ENCODE results near the gene ZNF565. TPM values are rescaled to one million over a fixed set of nuclear protein-coding genes. Genes with fewer than 3 reads are reported as not detected.

ZNF565 gene
- total and polyA plus RNA-seq, 10 of the 15 experiments (the other 5 are each of a cell fraction or from before 2014, with no cell fraction given), result 0.72 to 2.2 (median 1.8) TPM

DNA sequence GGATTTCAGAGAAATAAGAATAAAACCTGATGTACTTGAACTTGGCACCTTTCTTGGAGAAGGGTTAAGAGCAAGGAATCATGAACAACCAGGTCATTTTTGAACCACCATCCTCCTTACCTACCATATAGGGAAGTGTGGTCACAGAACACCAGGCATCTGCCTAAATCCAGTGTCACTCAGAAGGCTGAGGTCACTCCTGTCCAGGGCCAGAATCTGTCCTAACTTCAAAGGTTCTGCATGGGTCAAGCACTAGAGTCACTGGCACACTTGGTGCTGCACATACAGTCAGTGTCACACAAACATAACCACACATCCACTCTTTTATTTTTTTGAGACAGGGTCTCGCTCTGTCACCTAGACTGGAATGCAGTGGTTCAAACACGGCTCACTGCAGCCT is 1.6 kb downstream of the ZNF565 start (continued):
- no peak for TF ChIP-seq POU2F2 (IDR thresholded peaks at IDR 0.05; ENCODE audit: borderline replicate concordance, low read depth, low read length)
- TF ChIP-seq, protein P1, sequence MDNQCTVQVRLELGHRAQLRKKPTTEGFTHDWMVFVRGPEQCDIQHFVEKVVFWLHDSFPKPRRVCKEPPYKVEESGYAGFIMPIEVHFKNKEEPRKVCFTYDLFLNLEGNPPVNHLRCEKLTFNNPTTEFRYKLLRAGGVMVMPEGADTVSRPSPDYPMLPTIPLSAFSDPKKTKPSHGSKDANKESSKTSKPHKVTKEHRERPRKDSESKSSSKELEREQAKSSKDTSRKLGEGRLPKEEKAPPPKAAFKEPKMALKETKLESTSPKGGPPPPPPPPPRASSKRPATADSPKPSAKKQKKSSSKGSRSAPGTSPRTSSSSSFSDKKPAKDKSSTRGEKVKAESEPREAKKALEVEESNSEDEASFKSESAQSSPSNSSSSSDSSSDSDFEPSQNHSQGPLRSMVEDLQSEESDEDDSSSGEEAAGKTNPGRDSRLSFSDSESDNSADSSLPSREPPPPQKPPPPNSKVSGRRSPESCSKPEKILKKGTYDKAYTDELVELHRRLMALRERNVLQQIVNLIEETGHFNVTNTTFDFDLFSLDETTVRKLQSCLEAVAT (IDR thresholded peaks at IDR 0.05), result no peak

DNA sequence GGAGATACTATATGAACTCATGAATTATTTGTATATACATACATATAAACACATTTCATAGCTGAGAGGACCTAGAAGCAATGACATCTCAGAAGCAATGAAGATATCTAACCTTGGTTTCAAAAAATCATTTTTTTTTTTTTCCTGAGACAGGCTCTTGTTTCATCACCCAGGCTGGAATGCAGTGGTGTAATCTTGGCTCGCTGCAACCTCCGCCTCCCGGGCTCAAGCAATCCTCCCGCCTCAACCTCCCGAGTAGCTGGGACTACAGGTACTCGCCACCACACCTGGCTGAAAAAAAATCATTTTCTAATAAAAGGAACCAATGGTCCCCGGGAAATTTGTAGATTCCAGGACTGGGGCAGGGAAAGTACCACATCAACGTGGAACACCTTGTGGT is 4.0 kb downstream of the ZNF565 start:
- no peak for TF ChIP-seq TBL1XR1 (IDR thresholded peaks at IDR 0.05; ENCODE audit: low read depth, low read length)
- TF ChIP-seq SPI1 (IDR thresholded peaks at IDR 0.05; ENCODE audit: borderline replicate concordance, insufficient read depth, low read depth, low read length), result no peak
- no peak for TF ChIP-seq SREBF1 (IDR thresholded peaks at IDR 0.05; ENCODE audit: low read length)
- TF ChIP-seq PAX5 (IDR thresholded peaks at IDR 0.05; ENCODE audit: borderline replicate concordance, low read depth, low read length), result no peak
- no peak for TF ChIP-seq RFX5 (IDR thresholded peaks at IDR 0.05; ENCODE audit: low read depth, low read length)
- TF ChIP-seq, protein P2, sequence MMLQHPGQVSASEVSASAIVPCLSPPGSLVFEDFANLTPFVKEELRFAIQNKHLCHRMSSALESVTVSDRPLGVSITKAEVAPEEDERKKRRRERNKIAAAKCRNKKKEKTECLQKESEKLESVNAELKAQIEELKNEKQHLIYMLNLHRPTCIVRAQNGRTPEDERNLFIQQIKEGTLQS (IDR thresholded peaks at IDR 0.05; ENCODE audit: borderline replicate concordance, extremely low read depth, low read depth, low read length), result no peak
- TF ChIP-seq LARP7 (IDR thresholded peaks at IDR 0.05), result no peak
- TF ChIP-seq SMARCA5 (IDR thresholded peaks at IDR 0.05), result no peak
- Histone ChIP-seq H3K4me3 (no peak overlapping the region), H3K9ac (ENCODE audit: control insufficient read depth, insufficient read depth, low read length) (no peak overlapping the region), H3K27ac (ENCODE audit: control insufficient read depth, insufficient read depth) (no peak overlapping the region), H3K4me2 (ENCODE audit: control insufficient read depth, insufficient read depth) (no peak overlapping the region), H3K27me3 (replicated peaks in 1 of 2; ENCODE audit: control insufficient read depth in 2 of 2, insufficient read depth in 2 of 2, low read length in 1 of 2) (no peaks in the 10 kb centered on the region), H3K9me3 (replicated peaks; ENCODE audit: control insufficient read depth, insufficient read depth, low read length) (no peaks in the 10 kb centered on the region), H3K79me2 (ENCODE audit: control insufficient read depth, insufficient read depth, low read length) (peaks cover 11% of the 10 kb centered on the region), H2AFZ (ENCODE audit: control insufficient read depth, low read depth, low read length) (no peak overlapping the region), H4K20me1 (ENCODE audit: control insufficient read depth, insufficient read depth) (no peaks in the 10 kb centered on the region), H3K36me3 (ENCODE audit: control insufficient read depth in 2 of 2, insufficient read depth in 2 of 2, low read length in 1 of 2) (no peaks in the 10 kb centered on the region), H3K4me1 (ENCODE audit: control insufficient read depth, insufficient read depth, low read length) (peaks cover 14% of the 10 kb centered on the region)
- no peak for ATAC-seq
- WGBS (ENCODE audit: insufficient coverage, insufficient replicate concordance, low lambda C conversion rate, missing lambda C conversion rate), result 87% methylated on average over 8 of the region's 8 CpGs
- intact Hi-C loops (cut with micrococcal nuclease; ENCODE audit: unreplicated experiment), result loop anchor here (10.0 kb wide), 1 partner anchor 1004 kb away; the partner anchor contains the start of genes ZNF383 and ZNF585B
- DNase-seq (ENCODE audit: low read depth, low spot score), result no peak
- ChIA-PET CTCF (no interaction called here), POLR2A (interaction anchor here (0.7 kb wide), 2 partner anchors 41 to 1211 kb away, joined by 5 to 7 read pairs; no protein-coding TSS in a partner anchor), RAD21 (ENCODE audit: unreplicated experiment) (no interaction called here), SMC1A (ENCODE audit: uncharacterized antibody, unreplicated experiment) (no interaction called here)
- in situ Hi-C loops (cut with MboI), result no loop called here
- FAIRE-seq, result no peak
- no TSS peak for BruUV-seq (replicated peaks)
